ENCODE results near the gene TNFRSF21.
"Not testable (repeated sequence)": the region's sequence is repeated elsewhere in the genome, so short reads cannot be mapped to it uniquely, and the experiment has no call there.

The TNFRSF21 gene

DNA sequence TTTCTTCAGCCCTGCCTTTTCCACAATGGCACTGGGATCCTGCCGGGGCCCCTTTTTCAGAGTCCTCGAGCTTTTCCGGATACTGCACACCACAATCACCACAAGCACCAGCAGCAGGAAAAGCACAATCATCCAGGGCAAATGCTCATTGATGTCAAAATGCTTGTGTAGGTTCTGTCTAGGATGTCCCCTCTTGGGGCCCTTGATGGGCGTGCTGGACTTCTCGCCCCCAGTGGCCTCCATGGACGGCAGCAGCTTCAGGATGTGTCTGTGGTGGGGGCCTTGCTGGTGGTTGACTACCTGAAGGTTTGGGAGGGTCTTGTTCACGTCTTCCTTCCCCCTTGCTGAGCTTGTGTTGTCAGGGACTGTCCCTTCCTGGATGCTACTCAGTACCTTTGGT is 25.7 kb downstream of the TNFRSF21 start:
- DNase-seq: no peak

GRCh38 chr6:47278545-47278944 is 31.2 kb downstream of the TNFRSF21 start:
- no peak for DNase-seq

- no peak for DNase-seq
These were observed 32.0 kb downstream of the TNFRSF21 start for GRCh38 chr6:47277702-47278101.

GRCh38 chr6:47276377-47276776 is 33.3 kb downstream of the TNFRSF21 start:
- DNase-seq: no peak

DNA sequence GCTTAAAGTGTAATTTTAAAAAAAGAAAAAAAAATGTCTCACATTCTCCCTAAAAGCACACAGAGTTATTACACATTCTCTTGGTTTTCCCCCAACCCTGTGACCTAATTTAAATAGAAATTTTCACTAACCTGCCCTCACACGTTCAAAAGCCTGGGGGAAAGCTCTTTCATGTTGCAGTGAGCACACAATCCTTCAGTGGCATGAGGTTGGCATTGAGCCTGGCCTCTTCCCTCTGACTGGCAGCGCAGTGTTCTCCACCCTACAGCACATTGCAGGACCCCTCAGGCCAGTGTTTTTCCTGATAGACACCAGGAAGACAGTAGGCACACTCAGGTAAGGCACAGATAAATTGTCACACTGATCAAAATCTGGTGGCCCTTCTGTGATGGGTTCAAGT is 34.1 kb downstream of the TNFRSF21 start:
- DNase-seq: no peak

DNA sequence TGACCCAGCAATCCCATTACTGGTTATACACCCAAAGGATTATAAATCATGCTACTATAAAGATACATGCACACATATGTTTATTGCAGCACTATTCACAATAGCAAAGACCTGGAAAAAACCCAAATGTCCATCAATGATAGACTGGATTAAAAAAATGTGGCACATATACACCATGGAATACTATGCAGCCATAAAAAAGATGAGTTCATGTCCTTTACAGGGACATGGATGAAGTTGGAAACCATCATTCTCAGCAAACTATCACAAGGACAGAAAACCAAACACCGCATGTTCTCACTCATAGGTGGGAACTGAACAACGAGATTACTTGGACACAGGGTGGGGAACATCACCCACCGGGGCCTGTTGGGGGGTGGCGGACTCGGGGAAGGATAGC is 34.6 kb downstream of the TNFRSF21 start:
- DNase-seq: not testable (repeated sequence)

- no peak for DNase-seq
These were observed 41.0 kb downstream of the TNFRSF21 start for GRCh38 chr6:47268572-47269187.

DNA sequence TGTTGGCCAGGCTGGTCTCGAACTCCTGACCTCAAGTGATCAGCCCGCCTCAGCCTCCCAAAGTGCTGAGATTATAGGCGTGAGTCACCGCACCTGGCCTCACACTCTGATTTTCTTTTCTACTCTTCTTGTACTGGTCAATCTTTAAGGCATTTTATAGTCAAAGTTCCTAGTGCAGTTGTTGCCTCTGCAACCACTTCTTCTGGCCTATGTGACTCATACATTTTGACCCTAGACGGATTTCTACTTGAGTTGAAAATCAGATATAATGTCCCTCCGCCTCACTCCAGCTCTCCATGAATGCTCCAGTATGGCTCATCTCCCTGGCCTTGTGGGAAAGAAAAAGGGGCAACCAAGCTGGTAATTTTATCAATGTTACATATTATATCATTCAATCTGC is 42.4 kb downstream of the TNFRSF21 start:
- DNase-seq: no peak

DNA sequence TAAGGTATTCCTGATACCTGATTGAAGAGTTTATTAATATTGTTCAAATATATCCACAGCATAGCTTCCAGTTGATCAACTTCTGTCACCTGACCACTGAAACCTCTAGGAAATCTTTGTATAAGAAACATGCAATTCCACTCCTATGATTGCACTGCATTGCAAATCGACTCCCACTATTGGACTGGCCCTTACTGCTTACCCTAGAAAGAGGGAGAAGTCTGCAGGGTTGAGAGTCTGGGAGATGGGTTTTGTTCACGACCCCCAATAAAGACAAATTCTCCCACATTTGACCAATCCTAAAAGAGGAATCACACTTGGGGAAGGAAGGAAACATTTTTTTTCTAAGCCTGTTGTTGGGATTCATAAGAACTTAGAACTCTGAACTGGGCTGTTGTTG is 43.7 kb downstream of the TNFRSF21 start:
- DNase-seq: no peak

DNA sequence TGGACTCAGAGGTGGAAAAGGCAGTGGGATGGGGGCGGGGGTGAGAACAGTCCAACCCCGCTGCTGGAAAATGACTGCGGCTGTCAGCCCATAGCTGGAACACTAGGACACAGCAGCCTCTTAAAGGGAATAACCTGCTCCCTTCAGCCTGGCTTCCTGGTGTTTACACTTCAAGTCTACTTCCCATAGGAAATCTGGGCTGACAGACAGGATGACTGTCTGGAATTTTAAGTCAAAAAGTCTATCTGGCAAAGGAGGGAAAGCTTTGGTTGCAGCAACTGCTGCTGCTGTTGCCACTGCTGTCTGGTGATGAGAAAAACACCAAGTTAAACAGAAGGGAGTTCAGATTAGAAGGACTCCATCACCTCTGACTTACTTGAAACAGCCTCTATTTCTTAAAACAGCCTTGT is 44.9 kb downstream of the TNFRSF21 start:
- DNase-seq: no peak

DNA sequence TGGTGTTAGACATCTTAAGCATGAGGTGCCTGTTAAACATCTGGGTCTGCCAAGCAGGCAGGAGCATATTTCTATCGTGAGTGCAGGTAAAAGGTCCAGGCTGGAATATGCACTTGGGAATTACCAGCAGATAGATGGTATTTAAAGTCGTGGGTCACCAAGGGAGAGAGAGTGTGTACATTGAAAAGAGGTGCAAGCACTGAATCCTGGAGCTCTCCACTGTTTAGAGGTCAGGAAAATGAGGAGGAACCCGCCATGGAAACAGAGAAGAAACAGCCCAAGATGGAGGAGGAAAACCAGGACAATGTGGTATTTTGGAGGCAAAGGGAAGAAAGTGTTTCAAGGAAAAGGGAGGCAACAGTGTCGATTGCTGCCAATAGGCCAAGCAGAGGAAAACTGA is 46.4 kb downstream of the TNFRSF21 start:
- DNase-seq: no peak

DNA sequence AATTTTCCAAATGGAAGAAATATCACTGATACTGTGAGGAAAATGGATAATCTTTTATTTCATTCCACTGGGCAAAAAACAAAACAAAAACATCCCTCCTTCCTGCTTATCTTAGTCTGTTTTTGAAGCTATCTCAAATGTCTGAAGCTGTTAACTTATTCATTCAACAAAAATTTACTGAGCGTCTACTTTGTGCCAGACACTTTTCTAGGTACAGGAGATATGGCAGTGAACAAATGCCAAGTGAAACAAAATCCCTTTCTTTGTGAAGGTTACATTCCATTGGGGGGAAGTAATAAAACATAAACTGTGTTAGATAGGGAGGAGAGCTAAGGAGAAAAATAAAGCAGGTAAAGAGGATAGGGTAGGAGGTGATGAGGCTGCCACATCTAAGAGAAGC is 47.5 kb downstream of the TNFRSF21 start:
- no peak for DNase-seq

- no peak for DNase-seq
These were observed 48.5 kb downstream of the TNFRSF21 start for GRCh38 chr6:47261191-47261590.

DNA sequence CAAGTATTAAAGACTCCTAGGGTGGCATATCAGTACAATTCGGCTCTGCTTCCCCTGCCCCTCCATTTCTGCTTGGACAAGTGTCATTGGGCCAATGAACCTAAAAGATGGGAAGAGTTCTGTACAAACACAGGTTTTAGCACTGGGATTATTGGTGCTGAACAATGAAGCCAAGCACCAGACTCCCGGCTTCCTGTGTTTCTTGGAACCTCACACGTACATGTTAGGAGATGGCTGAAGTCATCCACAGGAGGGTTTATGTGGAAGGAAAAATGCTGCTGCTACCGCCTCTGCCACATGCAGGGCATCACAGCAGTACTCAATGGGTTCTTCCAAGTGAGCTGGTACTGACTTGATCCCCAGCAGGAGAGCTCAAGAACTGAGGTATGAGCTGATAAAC is 49.7 kb downstream of the TNFRSF21 start:
- no peak for DNase-seq

- DNase-seq: no peak
These were observed 50.9 kb downstream of the TNFRSF21 start for GRCh38 chr6:47258724-47259347.

DNA sequence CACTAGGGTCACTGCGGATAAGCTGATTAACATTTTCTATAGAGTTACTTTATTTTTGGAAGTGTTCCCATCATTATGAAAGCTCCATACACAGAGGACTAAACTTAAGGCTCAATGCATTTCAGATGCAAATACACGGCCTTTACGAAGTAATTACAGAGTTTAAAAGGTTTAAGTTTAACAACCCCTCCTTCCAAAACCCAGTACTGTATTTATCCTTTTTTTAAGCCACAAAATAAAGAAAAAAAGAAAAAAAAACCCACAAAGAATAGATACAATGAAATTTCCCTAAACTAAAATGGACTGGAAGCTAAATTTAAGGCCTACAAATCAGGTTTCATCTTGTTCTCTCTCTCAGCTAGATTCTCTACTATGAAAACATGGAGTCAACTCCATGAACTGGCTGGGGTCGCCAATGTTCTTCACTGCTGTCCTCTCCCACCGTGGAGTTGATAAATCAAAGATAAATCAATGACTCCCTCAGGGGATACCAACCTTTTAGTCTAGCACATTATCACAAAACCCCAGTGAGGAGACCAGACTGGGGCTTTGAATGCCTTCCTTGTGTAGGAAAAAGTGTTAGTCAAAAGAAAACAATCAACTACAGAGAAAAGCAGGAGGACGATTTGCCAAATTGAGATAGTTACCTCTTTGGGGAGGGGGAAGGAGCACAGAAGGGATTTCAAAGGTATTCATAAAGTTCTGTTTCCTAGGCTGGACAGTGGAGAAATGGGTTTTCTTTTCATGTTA is 52.5 kb downstream of the TNFRSF21 start:
- DNase-seq: no peak

GRCh38 chr6:47256361-47256760 is 53.3 kb downstream of the TNFRSF21 start:
- no peak for DNase-seq

DNA sequence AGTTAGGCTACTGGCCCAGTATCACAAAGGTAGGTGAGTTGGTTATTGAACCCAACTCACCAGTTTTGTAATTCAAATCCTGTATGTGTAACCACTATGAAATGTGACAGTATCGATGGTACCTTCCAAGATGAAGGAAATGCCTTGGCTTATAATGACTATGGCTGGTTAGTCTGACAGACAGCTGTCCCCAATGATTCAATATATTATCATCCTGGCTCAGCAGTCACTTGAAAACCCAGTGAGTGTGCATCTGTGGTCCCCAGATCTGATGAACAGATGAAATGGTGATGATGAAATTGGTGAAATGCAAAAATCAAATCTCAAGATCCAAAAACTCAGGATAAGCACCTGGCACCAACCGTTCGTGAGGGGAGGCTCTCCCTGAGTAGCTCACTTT is 54.8 kb downstream of the TNFRSF21 start:
- DNase-seq: no peak

- no peak for DNase-seq
These were observed 55.7 kb downstream of the TNFRSF21 start for GRCh38 chr6:47254051-47254450.

DNA sequence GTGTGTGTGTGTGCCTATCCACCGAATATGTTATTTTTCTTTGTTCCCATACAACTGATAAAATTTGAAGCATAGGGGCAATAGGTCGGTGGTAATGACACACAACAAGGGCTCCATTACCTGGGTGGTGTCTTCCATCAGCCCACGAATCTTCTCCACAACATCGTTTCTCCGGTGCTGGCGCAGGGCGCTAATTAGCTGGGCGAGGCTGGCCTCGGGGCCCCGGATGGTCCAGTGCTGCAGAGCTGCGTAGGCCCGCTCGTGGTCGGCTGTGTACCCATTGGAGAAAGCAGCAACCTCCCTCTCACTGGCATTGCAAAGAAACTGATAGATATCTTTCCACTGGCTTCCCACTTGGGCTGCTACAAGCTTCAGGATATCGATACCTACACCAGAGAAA is 56.6 kb downstream of the TNFRSF21 start:
- no peak for DNase-seq

DNA sequence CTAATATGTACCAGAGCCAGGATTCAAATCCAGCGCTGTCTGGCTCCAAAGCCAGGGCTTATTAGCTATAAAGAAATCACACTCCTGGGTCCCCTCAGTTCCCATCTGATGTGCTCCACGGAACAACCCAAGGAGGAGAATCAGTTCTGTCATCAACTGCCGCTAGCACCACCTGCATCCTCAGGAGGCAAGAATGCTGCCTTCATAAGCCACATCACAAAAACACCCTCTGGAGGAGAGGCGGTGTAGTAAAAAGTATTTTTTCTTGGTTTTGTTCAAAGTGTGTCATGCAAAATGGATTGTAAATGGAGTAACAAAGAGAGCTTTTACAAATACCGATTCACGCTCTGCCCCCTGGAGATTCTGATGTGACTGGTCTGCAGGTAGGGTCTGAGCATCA is 57.1 kb downstream of the TNFRSF21 start:
- no peak for DNase-seq

GRCh38 chr6:47251396-47251795 is 58.3 kb downstream of the TNFRSF21 start:
- no peak for DNase-seq

GRCh38 chr6:47250302-47250701 is 59.4 kb downstream of the TNFRSF21 start:
- DNase-seq: no peak

DNA sequence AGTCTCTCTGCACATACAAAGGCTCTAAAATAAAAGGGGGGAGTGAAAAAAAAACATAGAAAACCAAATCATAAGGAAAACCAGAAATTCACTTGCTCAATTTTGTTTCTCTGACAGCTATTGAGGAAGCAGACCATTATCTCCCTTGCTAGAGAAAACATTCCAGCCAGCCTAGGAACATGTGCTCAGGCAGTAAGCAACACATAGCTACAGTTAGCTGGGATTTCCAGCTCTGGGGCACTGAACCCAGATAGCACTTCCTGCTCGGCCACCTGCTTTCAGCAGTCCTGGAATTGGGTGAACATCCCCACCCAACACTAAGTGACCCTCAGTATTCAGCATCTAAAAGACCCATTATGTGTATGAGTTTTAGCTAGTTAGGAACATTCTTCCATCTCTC is 61.3 kb downstream of the TNFRSF21 start:
- no peak for DNase-seq

Data from GDM1 (cell line).